Prostate gland (tissue), 2 donors: ENCODE data around the gene BIK.
"Not testable (repeated sequence)": the region's sequence is repeated elsewhere in the genome, so short reads cannot be mapped to it uniquely, and the experiment has no call there.

Experiments used
- POLR2A ChIP-seq: fragments of 450-650 bp; IDR thresholded peaks from one replicate; pipeline ENCODE4 v1.6.1; 2016; ENCODE audit warnings: antibody characterized with exemption, mild to moderate bottlenecking
- POLR2AphosphoS5 ChIP-seq: sonication (generic); formaldehyde crosslinking; IDR thresholded peaks from one replicate; pipeline ENCODE4 v1.6.1; 2017; ENCODE audit warnings: antibody characterized with exemption
- TF ChIP-seq, protein P1 (sequence below), 4 experiments: fragments of 200-600 bp in 2 of 4; fragments of 450-650 bp in 2 of 4; sonication (generic) in 2 of 4; IDR thresholded peaks; 1 replicate in 3 of 4; 2 replicates in 1 of 4; pipeline ENCODE4 v1.5.1; 2016 to 2019; ENCODE audit warnings: antibody characterized with exemption in 4 of 4, mild to moderate bottlenecking in 2 of 4, moderate library complexity in 2 of 4

DNA sequence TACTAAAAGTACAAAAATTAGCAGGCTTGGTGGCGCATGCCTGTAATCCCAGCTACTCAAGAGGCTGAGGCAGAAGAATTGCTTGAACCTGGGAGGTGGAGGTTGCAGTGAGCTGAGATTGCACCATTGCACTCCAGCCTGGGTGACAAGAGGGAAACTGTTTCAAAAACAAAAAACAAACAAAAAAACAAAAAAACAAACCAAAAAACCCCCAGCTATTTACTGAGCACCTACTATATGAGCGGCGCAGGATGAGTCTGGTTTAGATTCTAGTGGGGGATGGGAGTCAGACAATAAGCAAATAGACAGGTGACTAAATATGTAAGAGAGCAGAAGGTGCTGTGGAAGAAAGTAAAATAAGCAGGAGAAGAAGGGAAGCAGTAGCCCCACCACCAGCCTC lies 5.6 kb upstream of the BIK start:
- TF ChIP-seq, protein P1, sequence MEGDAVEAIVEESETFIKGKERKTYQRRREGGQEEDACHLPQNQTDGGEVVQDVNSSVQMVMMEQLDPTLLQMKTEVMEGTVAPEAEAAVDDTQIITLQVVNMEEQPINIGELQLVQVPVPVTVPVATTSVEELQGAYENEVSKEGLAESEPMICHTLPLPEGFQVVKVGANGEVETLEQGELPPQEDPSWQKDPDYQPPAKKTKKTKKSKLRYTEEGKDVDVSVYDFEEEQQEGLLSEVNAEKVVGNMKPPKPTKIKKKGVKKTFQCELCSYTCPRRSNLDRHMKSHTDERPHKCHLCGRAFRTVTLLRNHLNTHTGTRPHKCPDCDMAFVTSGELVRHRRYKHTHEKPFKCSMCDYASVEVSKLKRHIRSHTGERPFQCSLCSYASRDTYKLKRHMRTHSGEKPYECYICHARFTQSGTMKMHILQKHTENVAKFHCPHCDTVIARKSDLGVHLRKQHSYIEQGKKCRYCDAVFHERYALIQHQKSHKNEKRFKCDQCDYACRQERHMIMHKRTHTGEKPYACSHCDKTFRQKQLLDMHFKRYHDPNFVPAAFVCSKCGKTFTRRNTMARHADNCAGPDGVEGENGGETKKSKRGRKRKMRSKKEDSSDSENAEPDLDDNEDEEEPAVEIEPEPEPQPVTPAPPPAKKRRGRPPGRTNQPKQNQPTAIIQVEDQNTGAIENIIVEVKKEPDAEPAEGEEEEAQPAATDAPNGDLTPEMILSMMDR (IDR thresholded peaks at IDR 0.05) = not testable (repeated sequence)
- TF ChIP-seq POLR2A, POLR2AphosphoS5: not testable (repeated sequence)
